SKM-1 treated with dmso at 0.1 percent for 144 hours (cell line): ENCODE data around the gene TMEM203.

ENCODE experiments used
- DNase-seq: peaks from one replicate; lab custom pipeline; 2025; ENCODE audit not compliant: unreplicated experiment; lab: John Stamatoyannopoulos, UW

The TMEM203 gene

DNA sequence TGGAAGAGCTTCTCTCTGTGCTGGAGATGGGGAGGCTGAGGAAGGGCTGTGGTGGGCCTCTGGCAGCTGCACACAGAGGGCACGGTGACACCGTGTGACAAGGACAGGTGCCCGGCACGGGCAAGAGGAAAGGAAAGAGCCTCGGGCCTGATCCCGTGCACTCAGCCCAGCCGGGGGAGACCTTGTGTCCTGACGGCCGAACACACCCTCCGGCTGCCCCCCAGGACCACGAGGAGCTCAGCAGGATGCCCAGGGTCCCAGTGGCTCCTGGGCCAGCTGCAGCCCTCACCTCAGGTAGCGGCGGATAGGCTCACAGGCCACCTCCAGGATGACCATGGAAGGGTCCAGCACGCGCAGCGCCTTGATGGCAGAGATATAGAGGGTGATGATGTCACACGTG, 22.6 kb downstream of the TMEM203 start:
- DNase-seq = no peak

DNA sequence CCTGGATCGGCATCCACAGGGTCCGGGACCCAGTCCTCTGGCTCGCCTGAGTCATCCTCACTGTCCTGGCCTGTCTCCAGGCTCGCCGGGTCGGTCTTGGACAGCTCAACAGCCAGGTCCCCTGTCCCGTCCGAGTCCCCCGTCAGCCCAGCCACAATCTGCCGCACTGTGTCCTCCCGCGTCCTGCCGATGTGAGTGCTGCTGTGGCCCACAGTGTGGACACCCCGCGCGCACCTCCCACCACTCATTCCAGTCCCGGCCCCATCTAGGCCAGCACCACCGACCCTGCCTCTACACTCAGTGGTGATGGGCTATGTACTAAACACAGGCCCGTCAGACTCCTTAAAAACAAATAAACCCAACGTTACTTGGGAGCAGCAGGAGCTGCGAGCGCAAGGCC, 23.8 kb downstream of the TMEM203 start:
- DNase-seq = no peak

DNA sequence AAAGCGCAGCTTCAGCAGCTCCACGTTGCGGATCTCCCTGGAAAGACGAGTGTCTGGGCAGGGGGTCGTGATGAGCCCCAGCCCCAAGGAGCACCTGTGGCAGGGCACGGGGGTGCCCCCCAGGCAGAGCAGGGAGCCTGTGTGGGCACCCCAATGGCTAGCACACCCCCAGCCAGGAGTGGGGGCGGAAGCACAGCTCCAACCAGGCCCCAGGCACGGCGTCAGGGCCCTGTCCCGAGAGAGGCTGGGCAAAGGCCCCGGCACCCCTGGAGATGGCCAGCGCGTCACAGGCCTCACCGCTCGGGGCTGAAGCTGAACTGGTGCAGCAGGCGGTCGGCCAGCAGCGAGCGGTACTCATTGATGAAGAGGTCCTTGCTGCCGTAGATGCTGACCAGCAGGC, 25.0 kb downstream of the TMEM203 start:
- no peak for DNase-seq

DNA sequence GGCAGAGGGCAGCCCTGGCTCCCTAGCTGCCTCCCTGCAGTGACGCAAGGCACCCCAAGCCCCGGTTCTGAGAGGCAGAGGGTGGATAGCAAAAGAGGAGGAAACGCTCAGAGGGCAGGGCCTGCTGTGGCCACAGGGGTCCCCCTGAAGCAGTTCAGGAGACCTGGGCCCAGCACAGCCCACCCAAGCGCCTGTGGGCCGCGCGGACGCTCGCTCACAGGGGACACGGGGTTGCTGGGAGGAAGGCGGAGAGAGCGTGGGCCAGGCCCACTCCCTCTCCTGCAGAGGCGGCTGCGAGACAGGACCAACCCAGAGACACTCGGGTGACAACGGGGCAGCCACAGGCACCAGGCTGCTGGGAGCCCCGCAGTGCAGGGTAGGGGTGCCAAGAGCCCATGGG, 25.7 kb downstream of the TMEM203 start:
- DNase-seq = no peak

- DNase-seq = no peak
Observed at GRCh38 chr9:137178939-137179630, 26.4 kb downstream of the TMEM203 start.

- no peak for DNase-seq
Observed at GRCh38 chr9:137178201-137178938, 27.1 kb downstream of the TMEM203 start.

- DNase-seq = no peak
Observed at GRCh38 chr9:137176302-137177182, 28.9 kb downstream of the TMEM203 start.

- no peak for DNase-seq
Observed at GRCh38 chr9:137175345-137175961, 30.0 kb downstream of the TMEM203 start.

DNA sequence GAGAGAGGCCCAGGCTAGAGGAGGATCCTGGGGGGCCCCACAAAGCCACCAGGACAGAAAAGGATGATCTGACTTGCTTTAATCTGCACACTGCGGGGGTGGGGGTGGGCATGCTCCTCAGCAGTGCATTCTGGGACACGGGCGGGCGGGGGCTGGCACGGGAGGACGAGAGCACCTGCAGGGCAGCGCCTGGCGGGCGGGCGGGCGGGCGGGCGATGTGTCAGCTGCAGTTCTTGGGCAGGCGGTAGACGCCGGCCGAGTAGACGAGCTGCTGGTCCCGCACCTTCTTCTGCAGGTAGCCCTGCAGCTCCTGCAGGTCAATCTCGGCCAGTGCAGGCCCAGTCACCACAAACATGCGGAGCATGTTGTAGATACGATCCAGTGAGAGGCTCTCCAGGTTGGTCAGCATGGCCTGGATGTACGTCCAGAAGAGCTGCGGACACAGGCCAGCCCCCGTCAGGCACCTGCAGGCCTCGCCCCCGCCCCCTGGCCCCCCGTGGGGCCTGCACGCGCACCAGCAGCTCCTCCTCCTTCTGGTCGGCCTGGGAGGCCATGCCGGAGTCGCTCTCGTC, 30.6 kb downstream of the TMEM203 start:
- no peak for DNase-seq

DNA sequence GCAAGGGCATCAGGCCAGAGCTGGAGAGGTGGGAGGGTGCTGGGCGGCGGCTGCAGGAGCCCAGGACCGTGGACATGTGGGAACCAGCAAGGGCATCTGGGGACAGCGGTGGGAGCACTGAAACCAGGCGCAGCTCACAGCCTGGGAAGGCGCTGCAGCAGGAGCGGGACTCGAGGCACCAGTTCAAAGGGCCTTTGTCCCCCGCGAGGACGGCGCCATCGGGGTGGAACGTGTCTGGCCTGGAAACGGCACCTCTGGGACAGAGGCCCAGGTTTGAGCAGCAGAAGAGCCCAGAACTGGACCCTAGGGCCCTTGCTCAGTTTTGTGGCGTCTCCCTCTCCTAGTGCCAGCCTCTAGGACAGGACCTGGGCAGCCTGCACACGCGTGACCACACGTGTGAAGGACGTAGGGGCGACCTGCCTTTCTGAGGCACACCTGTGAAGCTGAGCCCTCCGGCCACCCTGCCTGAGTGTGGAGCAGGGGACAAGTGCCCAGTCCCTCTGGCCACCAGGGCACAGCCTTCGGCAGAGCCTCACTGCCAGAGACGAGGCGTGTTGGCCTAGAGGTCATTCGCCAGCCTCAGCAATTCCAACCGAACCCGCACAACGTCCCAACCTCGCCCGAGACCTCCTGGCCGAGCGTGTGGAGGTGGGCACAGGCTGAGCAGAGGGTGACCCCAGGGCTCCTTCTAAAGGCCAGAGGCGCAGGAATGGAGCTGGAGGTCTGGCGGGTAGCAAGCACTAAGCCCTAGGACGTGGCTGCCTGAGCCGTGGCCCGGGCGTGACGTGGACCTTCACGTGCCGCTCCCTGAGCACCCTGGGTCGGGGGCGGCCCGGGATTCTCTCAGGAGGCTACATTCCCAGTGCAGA, 31.4 kb downstream of the TMEM203 start:
- DNase-seq = no peak

- no peak for DNase-seq
Observed at GRCh38 chr9:137172901-137173795, 32.3 kb downstream of the TMEM203 start.

GRCh38 chr9:137171149-137171900, 34.1 kb downstream of the TMEM203 start:
- no peak for DNase-seq

GRCh38 chr9:137170486-137171148, 34.8 kb downstream of the TMEM203 start:
- no peak for DNase-seq

- no peak for DNase-seq
Observed at GRCh38 chr9:137169896-137170358, 35.5 kb downstream of the TMEM203 start, which contains the start of gene LRRC26. TSS of gene LRRC26 (minus strand) at chr9:137170051. CDS start at chr9:137169943, 108 bp downstream.

GRCh38 chr9:137168904-137169856, 36.3 kb downstream of the TMEM203 start:
- DNase-seq = no peak

DNA sequence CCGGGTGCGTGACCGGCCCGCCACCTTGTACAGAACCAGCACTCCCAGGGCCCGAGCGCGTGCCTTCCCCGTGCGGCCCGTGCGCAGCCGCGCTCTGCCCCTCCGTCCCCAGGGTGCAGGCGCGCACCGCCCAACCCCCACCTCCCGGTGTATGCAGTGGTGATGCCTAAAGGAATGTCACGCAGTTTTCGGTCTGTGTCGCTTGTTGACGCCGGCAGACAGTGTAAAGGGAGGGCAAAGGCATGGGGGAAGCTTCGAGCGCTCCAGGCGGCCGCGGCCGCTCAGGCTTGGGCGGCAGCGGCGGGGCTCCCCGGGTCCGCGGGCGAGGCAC, 36.9 kb downstream of the TMEM203 start:
- DNase-seq = no peak
